Measurements from ENCODE around the gene VGLL2.

Gene VGLL2

GRCh38 chr6:117311726-117312125, 46.4 kb downstream of the VGLL2 start:
- in situ Hi-C loops (cut with MboI; ENCODE audit: low sequenced_read_pairs), result no loop called here

DNA sequence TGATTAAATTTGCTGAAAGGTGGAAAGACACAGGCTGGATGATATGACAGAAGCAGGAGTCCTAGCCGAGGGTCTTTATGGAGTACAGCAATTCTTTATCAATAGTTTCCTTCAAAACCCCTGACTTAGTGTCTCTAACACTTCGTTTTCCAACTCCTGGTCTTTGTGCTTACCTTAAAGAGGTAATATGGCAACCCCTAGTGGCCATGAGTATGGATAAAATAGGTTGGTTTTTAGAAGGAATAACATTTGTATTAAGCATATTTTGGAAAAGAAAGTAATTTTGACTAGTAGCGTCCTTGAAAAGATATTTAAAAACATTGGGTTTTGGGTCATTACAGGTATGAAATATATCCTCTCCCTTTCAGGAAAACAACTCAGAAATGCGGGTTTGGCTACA, 51.9 kb downstream of the VGLL2 start:
- in situ Hi-C loops (cut with MboI; ENCODE audit: low sequenced_read_pairs), result no loop called here
